Calu3 (cell line): ENCODE data around the gene RIMBP2. TPM values are rescaled to one million over a fixed set of nuclear protein-coding genes. Genes with fewer than 3 reads are reported as not detected.

ENCODE experiments used
- BruUV-seq: library from RNA; stranded (reverse); fragments of 400-500 nt; replicated peaks from 2 replicates; lab custom pipeline; 2021; lab: Mats Ljungman, UMichigan
- CTCF ChIA-PET: fragments of 300-600 bp; sonication (Branson Sonifier 250); formaldehyde crosslinking; loops from one replicate; lab custom pipeline; 2022; ENCODE audit warnings: antibody characterized with exemption; lab: Charles Lee
- DNase-seq: peaks from one replicate; pipeline ENCODE4 v3.0.0; 2022
- H3K27ac Mint-ChIP-seq: one replicate; pipeline ENCODE4 v1.8.0; 2022; ENCODE audit warnings: mixed read lengths; ENCODE audit not compliant: unreplicated experiment
- H3K27me3 Mint-ChIP-seq: one replicate; pipeline ENCODE4 v1.8.0; 2022; ENCODE audit warnings: mixed read lengths; ENCODE audit not compliant: unreplicated experiment
- H3K36me3 Mint-ChIP-seq: one replicate; pipeline ENCODE4 v1.8.0; 2022; ENCODE audit warnings: mild to moderate bottlenecking, moderate library complexity, mixed read lengths; ENCODE audit not compliant: insufficient read depth, unreplicated experiment
- H3K4me1 Mint-ChIP-seq: one replicate; pipeline ENCODE4 v1.8.0; 2022; ENCODE audit warnings: mild to moderate bottlenecking, low read depth, mixed read lengths; ENCODE audit not compliant: unreplicated experiment
- H3K4me3 Mint-ChIP-seq: one replicate; pipeline ENCODE4 v1.8.0; 2022; ENCODE audit warnings: mild to moderate bottlenecking, low read depth, moderate library complexity, mixed read lengths; ENCODE audit not compliant: unreplicated experiment
- H3K9me3 Mint-ChIP-seq: one replicate; pipeline ENCODE4 v1.8.0; 2022; ENCODE audit warnings: low read depth, mixed read lengths; ENCODE audit not compliant: unreplicated experiment
- intact Hi-C: fragments of 100-400 bp; cut with micrococcal nuclease; formaldehyde crosslinking; loops from one replicate; pipeline ENCODE4 v1.10.0; 2022; ENCODE audit not compliant: unreplicated experiment
- total RNA-seq: library from RNA; stranded (reverse); gene quantifications from 2 replicates; pipeline ENCODE4 v1.2.3, GENCODE V29; 2022
- TF ChIP-seq, protein P1 (sequence below): fragments of 200-600 bp; IDR thresholded peaks from one replicate; pipeline ENCODE4 v1.8.0; 2022; ENCODE audit warnings: antibody characterized with exemption; ENCODE audit not compliant: unreplicated experiment

The RIMBP2 gene
- total RNA-seq, 1 experiment from 2014 or later: 6.1 TPM

DNA sequence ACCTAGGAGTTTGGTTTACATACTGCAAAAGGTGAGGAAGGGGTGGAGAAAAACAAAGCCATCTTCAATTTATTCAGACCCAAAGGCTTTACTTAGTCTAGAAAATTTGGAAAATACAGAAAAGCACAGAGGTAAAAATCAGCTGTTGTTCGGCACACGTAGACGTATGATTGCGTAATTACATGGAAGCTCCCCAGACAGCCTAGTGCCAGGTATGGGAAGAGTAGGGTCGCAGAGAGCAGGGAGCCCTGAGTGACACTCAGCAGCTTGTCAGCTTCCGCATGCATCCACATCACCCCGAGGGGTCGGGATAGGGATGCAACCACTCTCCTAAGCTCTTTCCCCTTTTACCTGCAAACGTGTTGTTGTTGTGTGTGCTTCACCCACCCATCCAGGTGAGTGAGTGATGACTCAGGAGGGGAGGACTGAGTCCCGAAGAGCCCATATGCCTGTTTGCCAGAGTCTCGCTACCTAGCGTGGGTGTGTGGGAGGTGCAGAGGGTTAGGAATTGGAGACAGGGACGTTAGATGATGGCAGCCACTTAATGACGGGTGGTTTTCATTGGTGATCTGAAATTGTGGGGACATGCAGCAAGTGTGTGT, 358.3 kb downstream of the RIMBP2 start:
- TF ChIP-seq, protein P1, sequence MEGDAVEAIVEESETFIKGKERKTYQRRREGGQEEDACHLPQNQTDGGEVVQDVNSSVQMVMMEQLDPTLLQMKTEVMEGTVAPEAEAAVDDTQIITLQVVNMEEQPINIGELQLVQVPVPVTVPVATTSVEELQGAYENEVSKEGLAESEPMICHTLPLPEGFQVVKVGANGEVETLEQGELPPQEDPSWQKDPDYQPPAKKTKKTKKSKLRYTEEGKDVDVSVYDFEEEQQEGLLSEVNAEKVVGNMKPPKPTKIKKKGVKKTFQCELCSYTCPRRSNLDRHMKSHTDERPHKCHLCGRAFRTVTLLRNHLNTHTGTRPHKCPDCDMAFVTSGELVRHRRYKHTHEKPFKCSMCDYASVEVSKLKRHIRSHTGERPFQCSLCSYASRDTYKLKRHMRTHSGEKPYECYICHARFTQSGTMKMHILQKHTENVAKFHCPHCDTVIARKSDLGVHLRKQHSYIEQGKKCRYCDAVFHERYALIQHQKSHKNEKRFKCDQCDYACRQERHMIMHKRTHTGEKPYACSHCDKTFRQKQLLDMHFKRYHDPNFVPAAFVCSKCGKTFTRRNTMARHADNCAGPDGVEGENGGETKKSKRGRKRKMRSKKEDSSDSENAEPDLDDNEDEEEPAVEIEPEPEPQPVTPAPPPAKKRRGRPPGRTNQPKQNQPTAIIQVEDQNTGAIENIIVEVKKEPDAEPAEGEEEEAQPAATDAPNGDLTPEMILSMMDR: no peak
- intact Hi-C loops: no loop called here
- CTCF ChIA-PET: no interaction called here
- H3K27ac Mint-ChIP-seq: no peak overlapping the region
- H3K4me3 Mint-ChIP-seq: no peak overlapping the region
- BruUV-seq: no TSS peak
- no peak for DNase-seq
- H3K9me3 Mint-ChIP-seq: peaks cover 7% of the 10 kb centered on the region
- no peaks in the 10 kb centered on the region for H3K36me3 Mint-ChIP-seq
- no peaks in the 10 kb centered on the region for H3K4me1 Mint-ChIP-seq
- H3K27me3 Mint-ChIP-seq: no peaks in the 10 kb centered on the region

DNA sequence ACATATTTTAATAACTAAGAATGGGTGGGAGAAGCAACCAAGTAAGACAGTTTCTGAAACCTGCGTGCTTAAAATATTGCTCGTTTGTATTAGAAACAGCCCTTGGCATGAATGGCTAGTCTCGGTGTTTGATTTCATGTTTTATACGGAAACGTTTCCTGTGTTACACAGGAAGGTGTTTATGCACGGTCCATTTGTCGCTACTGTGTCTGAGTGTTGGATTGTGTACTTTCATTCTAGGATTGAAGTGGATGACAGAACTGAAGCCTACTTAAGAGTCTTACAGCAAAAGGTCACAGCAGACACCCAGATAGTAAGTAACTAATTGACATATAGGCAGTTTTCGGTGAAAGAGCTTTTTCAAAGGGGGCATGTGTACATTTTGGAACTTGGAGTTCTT, 358.9 kb downstream of the RIMBP2 start:
- H3K36me3 Mint-ChIP-seq: no peaks in the 10 kb centered on the region
- TF ChIP-seq, protein P1: no peak
- no peak for DNase-seq
- no peak overlapping the region for H3K4me3 Mint-ChIP-seq
- intact Hi-C loops: no loop called here
- CTCF ChIA-PET: no interaction called here
- no peaks in the 10 kb centered on the region for H3K27me3 Mint-ChIP-seq
- no peak overlapping the region for H3K27ac Mint-ChIP-seq
- peaks cover 6% of the 10 kb centered on the region for H3K9me3 Mint-ChIP-seq
- H3K4me1 Mint-ChIP-seq: no peaks in the 10 kb centered on the region
- BruUV-seq: no TSS peak

DNA sequence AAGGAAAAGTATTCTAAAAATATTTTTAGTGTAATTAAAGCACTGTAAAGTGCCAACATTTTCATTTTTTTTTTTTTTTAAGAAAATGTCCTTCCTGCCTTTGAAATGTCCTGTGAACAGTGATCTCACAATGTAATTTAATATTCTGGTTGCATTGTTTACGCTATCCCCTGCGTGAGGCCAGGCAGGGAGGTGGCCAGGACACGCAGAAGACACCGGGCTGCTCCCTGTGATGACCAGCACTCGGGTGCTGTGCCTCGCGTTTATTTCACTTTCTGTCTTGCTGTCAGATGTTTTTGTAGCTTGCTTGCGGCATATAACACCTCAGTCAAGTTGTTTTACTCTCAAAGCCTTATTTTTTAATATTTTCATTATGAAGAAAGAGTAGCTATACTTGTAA, 359.9 kb downstream of the RIMBP2 start:
- Mint-ChIP-seq H3K4me1 (no peaks in the 10 kb centered on the region), H3K4me3 (no peak overlapping the region), H3K27ac (no peak overlapping the region), H3K9me3 (peaks cover 12% of the 10 kb centered on the region), H3K36me3 (no peaks in the 10 kb centered on the region), H3K27me3 (no peaks in the 10 kb centered on the region)
- CTCF ChIA-PET: no interaction called here
- BruUV-seq: no TSS peak
- TF ChIP-seq, protein P1: no peak
- intact Hi-C loops: no loop called here
- DNase-seq: no peak

GRCh38 chr12:130354407-130354806, 361.7 kb downstream of the RIMBP2 start:
- H3K27me3 Mint-ChIP-seq: no peaks in the 10 kb centered on the region
- H3K4me1 Mint-ChIP-seq: no peaks in the 10 kb centered on the region
- BruUV-seq: no TSS peak
- intact Hi-C loops: no loop called here
- no peak for DNase-seq
- CTCF ChIA-PET: no interaction called here
- H3K4me3 Mint-ChIP-seq: no peak overlapping the region
- TF ChIP-seq, protein P1: no peak
- H3K27ac Mint-ChIP-seq: no peak overlapping the region
- peaks cover 12% of the 10 kb centered on the region for H3K9me3 Mint-ChIP-seq
- no peaks in the 10 kb centered on the region for H3K36me3 Mint-ChIP-seq
